SK-N-MC (cell line): ENCODE measurements around the gene BTBD1.

Experiments used
- DNase-seq: peaks from one replicate; pipeline ENCODE4 v3.0.0-alpha.2; 2011; ENCODE audit warnings: low read depth, low spot score
- H3K27ac ChIP-seq: fragments of 200-600 bp; sonication (generic); 2 replicates; pipeline ENCODE4 v1.5.1; 2016; ENCODE audit warnings: mixed run types
- H3K36me3 ChIP-seq: fragments of 200-600 bp; sonication (generic); 2 replicates; pipeline ENCODE4 v1.6.1; 2017; ENCODE audit warnings: antibody characterized with exemption, low read length, mixed read lengths; ENCODE audit not compliant: insufficient read depth
- H3K4me3 ChIP-seq: fragments of 200-600 bp; sonication (generic); 2 replicates; pipeline ENCODE4 v1.5.1; 2016
- H3K9ac ChIP-seq: fragments of 200-600 bp; sonication (generic); 2 replicates; pipeline ENCODE4 v1.8.0; 2017; ENCODE audit warnings: mixed run types, mixed read lengths; ENCODE audit not compliant: insufficient read length
- H3K9me3 ChIP-seq: fragments of 200-600 bp; sonication (generic); 2 replicates; pipeline ENCODE4 v1.6.1; 2017; ENCODE audit warnings: low read depth, mild to moderate bottlenecking, antibody characterized with exemption, low read length, moderate library complexity, mixed read lengths
- EZH2 ChIP-seq: fragments of 200-600 bp; sonication (generic); IDR thresholded peaks from one replicate; pipeline ENCODE4 v1.6.1; 2017; ENCODE audit warnings: antibody characterized with exemption
- FOXP2 ChIP-seq: optimal IDR thresholded peaks from 2 replicates; pipeline ENCODE3; 2011; ENCODE audit warnings: mild to moderate bottlenecking, moderate library complexity; ENCODE audit not compliant: insufficient read depth; ENCODE audit errors: extremely low read length, control extremely low read depth
- POLR2AphosphoS5 ChIP-seq: IDR thresholded peaks from 2 replicates; pipeline ENCODE4 v1.6.1; 2012; ENCODE audit warnings: mild to moderate bottlenecking, low read depth, low read length, borderline replicate concordance

BTBD1 gene

GRCh38 chr15:82995076-82995475 is 72.0 kb downstream of the BTBD1 start:
- DNase-seq = no peak
- no peaks in the 10 kb centered on the region for H3K9me3 ChIP-seq
- H3K27ac ChIP-seq = no peak overlapping the region
- H3K9ac ChIP-seq = no peak overlapping the region
- H3K36me3 ChIP-seq = 0 out of 2 replicates have a peak, but pooled peaks cover 3% of the 10 kb centered on the region
- TF ChIP-seq FOXP2 (no peak), EZH2 (no peak)
- no peak overlapping the region for H3K4me3 ChIP-seq

GRCh38 chr15:82993144-82993543 is 73.9 kb downstream of the BTBD1 start:
- no peaks in the 10 kb centered on the region for H3K9me3 ChIP-seq
- no peak overlapping the region for H3K4me3 ChIP-seq
- H3K9ac ChIP-seq = no peak overlapping the region
- DNase-seq = no peak
- peaks cover 13% of the 10 kb centered on the region for H3K36me3 ChIP-seq
- H3K27ac ChIP-seq = no peak overlapping the region
- TF ChIP-seq POLR2AphosphoS5 (no peak), EZH2 (no peak), FOXP2 (no peak)

DNA sequence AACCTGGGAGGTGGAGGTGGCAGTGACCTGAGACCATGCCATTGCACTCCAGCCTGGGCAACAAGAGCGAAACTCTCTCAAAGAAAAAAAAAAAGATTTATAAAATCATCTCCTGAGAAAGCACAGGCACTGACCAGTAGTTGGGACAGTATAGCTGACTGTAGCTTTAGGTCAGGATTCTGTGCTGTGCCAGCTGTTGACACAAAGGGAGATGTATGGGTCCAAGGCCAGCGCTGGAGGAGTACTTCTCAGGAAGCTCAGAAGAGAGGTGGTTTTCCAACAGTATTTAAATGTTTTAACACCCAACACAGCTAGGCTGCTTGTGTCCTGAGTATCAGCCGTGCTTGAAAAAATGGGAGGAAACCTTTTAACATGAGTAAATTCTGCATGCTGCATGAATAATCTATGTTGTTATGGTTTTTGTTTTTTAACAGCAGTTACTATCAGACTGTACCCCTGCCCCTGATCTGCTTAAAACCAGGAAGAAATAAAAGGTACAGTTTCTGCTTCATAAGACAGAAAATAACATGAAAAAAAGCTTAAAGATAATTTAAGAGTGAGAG is 74.5 kb downstream of the BTBD1 start:
- peaks cover 13% of the 10 kb centered on the region for H3K36me3 ChIP-seq

DNA sequence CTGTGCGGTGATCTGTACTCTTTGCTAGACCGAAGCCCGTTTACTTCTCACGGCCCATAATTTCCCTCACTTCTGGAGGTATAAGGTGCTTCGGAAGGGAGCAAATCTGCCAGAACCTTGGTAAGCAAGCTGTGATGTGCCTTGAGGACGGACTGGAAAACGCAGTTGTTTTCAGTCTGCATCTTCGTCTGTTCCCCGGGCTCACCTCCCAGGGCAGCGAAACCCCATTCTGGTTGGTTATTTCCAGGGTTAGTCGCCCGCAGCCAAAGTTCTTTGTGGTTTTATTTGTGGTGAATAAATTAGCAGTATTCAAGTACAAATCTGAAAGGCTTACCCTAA is 80.6 kb downstream of the BTBD1 start:
- TF ChIP-seq EZH2 (no peak), POLR2AphosphoS5 (no peak), FOXP2 (no peak)
- H3K9ac ChIP-seq = peak overlapping the region; percentile 97
- DNase-seq = no peak
- 0 out of 2 replicates have a peak overlapping the region, but pooled peaks have one; percentile 7 for H3K27ac ChIP-seq
- no peaks in the 10 kb centered on the region for H3K9me3 ChIP-seq
- peaks cover 13% of the 10 kb centered on the region for H3K36me3 ChIP-seq
- peak overlapping the region; percentile 96 for H3K4me3 ChIP-seq

More for the DNA sequence above, 74.5 kb downstream of the BTBD1 start:
- Histone ChIP-seq H3K4me3 (no peak overlapping the region), H3K27ac (no peak overlapping the region), H3K9ac (no peak overlapping the region), H3K9me3 (no peaks in the 10 kb centered on the region)
- TF ChIP-seq POLR2AphosphoS5 (no peak), FOXP2 (no peak), EZH2 (no peak)
- no peak for DNase-seq

- Histone ChIP-seq H3K27ac (peak within 1 kb of the TSS; percentile 77; the same call in 1 of the 2 replicates), H3K9ac (peak within 1 kb of the TSS; percentile 97), H3K4me3 (peak within 1 kb of the TSS; percentile 96), H3K9me3 (no peaks in the 10 kb centered on the region), H3K36me3 (peaks cover 13% of the 10 kb centered on the region)
- peak; percentile 91 for DNase-seq
- TF ChIP-seq POLR2AphosphoS5 = peak; percentile 85
- no peak for TF ChIP-seq FOXP2
Observed at GRCh38 chr15:82985688-82986441, 81.2 kb downstream of the BTBD1 start, which contains the start of gene RAMAC. TSS of gene RAMAC (plus strand) at chr15:82986210. CDS start at chr15:82989019, 2,809 bp downstream.

GRCh38 chr15:82980981-82981380 is 86.1 kb downstream of the BTBD1 start:
- Histone ChIP-seq H3K27ac (no peak overlapping the region), H3K4me3 (no peak overlapping the region), H3K36me3 (no peaks in the 10 kb centered on the region), H3K9ac (no peak overlapping the region), H3K9me3 (no peaks in the 10 kb centered on the region)
- no peak for DNase-seq
- no peak for TF ChIP-seq EZH2
- no peak for TF ChIP-seq FOXP2
- TF ChIP-seq POLR2AphosphoS5 = no peak

DNA sequence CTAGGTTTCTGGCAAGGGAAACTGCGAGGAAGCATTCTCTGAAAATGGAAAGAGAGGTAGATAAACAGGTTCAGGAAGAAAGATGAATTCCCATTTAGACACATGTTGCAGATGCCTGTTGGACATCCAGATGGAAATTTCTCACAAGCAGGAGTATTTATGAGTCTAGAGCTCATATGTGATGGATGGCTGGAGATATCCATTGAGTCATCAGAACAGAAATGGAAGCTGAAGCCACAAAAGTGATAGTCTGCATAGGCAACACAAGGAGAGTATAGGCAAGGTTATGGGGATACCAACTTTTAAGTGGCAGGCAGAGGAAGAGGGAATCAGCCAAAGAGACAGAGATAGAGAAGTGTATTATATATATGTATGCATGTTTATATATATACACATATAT is 87.3 kb downstream of the BTBD1 start:
- H3K9me3 ChIP-seq = no peaks in the 10 kb centered on the region
- no peak overlapping the region for H3K27ac ChIP-seq
- H3K36me3 ChIP-seq = no peaks in the 10 kb centered on the region
- no peak for DNase-seq
- TF ChIP-seq FOXP2 (no peak), EZH2 (no peak), POLR2AphosphoS5 (no peak)
- H3K4me3 ChIP-seq = no peak overlapping the region
- no peak overlapping the region for H3K9ac ChIP-seq

DNA sequence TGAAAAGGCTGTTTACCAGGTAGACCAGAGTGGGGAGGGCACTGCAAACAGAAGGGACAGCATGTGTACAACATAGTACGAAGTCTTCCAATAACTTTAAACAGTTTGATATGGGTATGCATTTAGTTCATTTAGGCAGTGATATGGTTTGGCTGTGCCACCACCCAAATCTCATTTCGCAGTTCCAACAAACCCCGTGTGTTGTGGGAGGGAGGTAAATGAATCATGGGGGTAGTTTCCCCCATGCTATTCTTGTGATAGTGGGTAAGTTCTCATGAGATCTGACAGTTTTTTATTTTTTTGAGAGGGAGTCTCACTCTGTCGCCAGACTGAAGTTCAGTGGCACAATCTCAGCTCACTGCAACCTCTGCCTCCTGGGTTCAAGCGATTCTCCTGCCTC is 88.6 kb downstream of the BTBD1 start:
- Histone ChIP-seq H3K27ac (no peak overlapping the region), H3K36me3 (no peaks in the 10 kb centered on the region), H3K9ac (no peak overlapping the region), H3K4me3 (no peak overlapping the region), H3K9me3 (no peaks in the 10 kb centered on the region)
- no peak for DNase-seq
- TF ChIP-seq EZH2 (no peak), POLR2AphosphoS5 (no peak)
